IMR-90 (cell line): ENCODE results near the gene MOCOS. TPM values are rescaled to one million over a fixed set of nuclear protein-coding genes. Genes with fewer than 3 reads are reported as not detected.

Source experiments
- ATAC-seq: fragments of 200-7000 bp; cut with Tn5 transposase; 2 replicates; pipeline ENCODE4 v1.9.1; 2020; ENCODE audit warnings: low read depth, mild to moderate bottlenecking, moderate library complexity
- BruUV-seq: library from RNA; stranded (reverse); fragments of 400-500 nt; replicated peaks from 2 replicates; lab custom pipeline; 2021; lab: Mats Ljungman, UMichigan
- CTCF ChIA-PET: fragments of 300-600 bp; formaldehyde crosslinking; extraction: SDS; loops from one replicate; lab custom pipeline; 2021; ENCODE audit warnings: antibody characterized with exemption; lab: Yijun Ruan, JAX
- POLR2A ChIA-PET: fragments of 300-600 bp; sonication (Branson Sonifier 250); formaldehyde crosslinking; loops from one replicate; lab custom pipeline; 2022; ENCODE audit warnings: antibody characterized with exemption; ENCODE audit not compliant: unreplicated experiment; lab: Charles Lee
- DNase-seq: peaks from one replicate; pipeline ENCODE4 v3.0.0; 2013
- H2AFZ ChIP-seq: replicated peaks from 2 replicates; pipeline ENCODE3; 2013; ENCODE audit warnings: low read length, mild to moderate bottlenecking; ENCODE audit not compliant: poor library complexity
- H2AK5ac ChIP-seq: 2 replicates; pipeline ENCODE4 v1.6.1; 2013; ENCODE audit warnings: low read depth, low read length, inconsistent platforms
- H2AK9ac ChIP-seq: replicated peaks from 2 replicates; pipeline ENCODE3; 2013; ENCODE audit warnings: mild to moderate bottlenecking, low read depth, low read length, moderate library complexity; ENCODE audit not compliant: poor library complexity
- H2BK120ac ChIP-seq: 2 replicates; pipeline ENCODE4 v1.6.1; 2013; ENCODE audit warnings: low read depth, low read length, inconsistent platforms
- H2BK15ac ChIP-seq: 3 replicates; pipeline ENCODE4 v1.6.1; 2013; ENCODE audit warnings: low read depth, low read length, inconsistent platforms
- H2BK20ac ChIP-seq: 2 replicates; pipeline ENCODE4 v1.6.1; 2013; ENCODE audit warnings: low read depth, mild to moderate bottlenecking, inconsistent platforms, low read length, moderate library complexity
- H2BK5ac ChIP-seq: 2 replicates; pipeline ENCODE4 v1.6.1; 2013; ENCODE audit warnings: mild to moderate bottlenecking, low read depth, low read length, inconsistent platforms; ENCODE audit not compliant: poor library complexity, severe bottlenecking
- H3K14ac ChIP-seq: replicated peaks from 2 replicates; pipeline ENCODE4 v1.6.1; 2013; ENCODE audit warnings: low read depth, low read length, inconsistent platforms
- H3K18ac ChIP-seq: 2 replicates; pipeline ENCODE4 v1.6.1; 2013; ENCODE audit warnings: low read depth, low read length, control low read depth
- H3K23ac ChIP-seq: 2 replicates; pipeline ENCODE4 v1.6.1; 2013; ENCODE audit warnings: low read depth, low read length, inconsistent platforms
- H3K27ac ChIP-seq: 2 replicates; pipeline ENCODE4 v1.5.1; 2013; ENCODE audit warnings: mild to moderate bottlenecking, control low read depth, low read length; ENCODE audit not compliant: insufficient read depth
- H3K27me3 ChIP-seq: 2 replicates; pipeline ENCODE4 v1.6.1; 2013; ENCODE audit warnings: low read length; ENCODE audit not compliant: control insufficient read depth, insufficient read depth
- H3K36me3 ChIP-seq: 2 replicates; pipeline ENCODE4 v1.6.1; 2013; ENCODE audit warnings: low read length, mixed read lengths; ENCODE audit not compliant: control insufficient read depth, insufficient read depth
- H3K4ac ChIP-seq: 2 replicates; pipeline ENCODE4 v1.6.1; 2013; ENCODE audit warnings: low read depth, low read length, inconsistent platforms
- H3K4me1 ChIP-seq: 2 replicates; pipeline ENCODE4 v1.6.1; 2013; ENCODE audit warnings: low read length, mixed read lengths; ENCODE audit not compliant: control insufficient read depth, insufficient read depth
- H3K4me2 ChIP-seq: 2 replicates; pipeline ENCODE4 v1.6.1; 2013; ENCODE audit warnings: low read depth, mild to moderate bottlenecking, control low read depth, low read length, moderate library complexity
- H3K4me3 ChIP-seq: 2 replicates; pipeline ENCODE4 v1.5.1; 2013; ENCODE audit warnings: low read depth, mild to moderate bottlenecking, control low read depth, low read length, moderate library complexity; ENCODE audit not compliant: insufficient read depth
- H3K56ac ChIP-seq: 2 replicates; pipeline ENCODE4 v1.6.1; 2013; ENCODE audit warnings: low read length, inconsistent platforms; ENCODE audit not compliant: insufficient read depth; ENCODE audit errors: extremely low read depth
- H3K79me1 ChIP-seq, 2 experiments: 2 replicates each; pipeline ENCODE4 v1.6.1; 2013; ENCODE audit warnings: low read length in 2 of 2, inconsistent platforms in 1 of 2, low read depth in 1 of 2
- H3K9ac ChIP-seq: 2 replicates; pipeline ENCODE4 v1.6.1; 2013; ENCODE audit warnings: low read depth, low read length, control low read depth
- H3K9me1 ChIP-seq: 2 replicates; pipeline ENCODE4 v1.6.1; 2013; ENCODE audit warnings: low read length, inconsistent platforms; ENCODE audit not compliant: insufficient read depth
- H3K9me3 ChIP-seq: 2 replicates; pipeline ENCODE4 v1.6.1; 2013; ENCODE audit warnings: low read length; ENCODE audit not compliant: control insufficient read depth, insufficient read depth
- H4K20me1 ChIP-seq: 2 replicates; pipeline ENCODE4 v1.6.1; 2013; ENCODE audit warnings: low read length, inconsistent platforms; ENCODE audit not compliant: insufficient read depth
- H4K5ac ChIP-seq: 2 replicates; pipeline ENCODE4 v1.6.1; 2013; ENCODE audit warnings: mild to moderate bottlenecking, low read depth, low read length, control low read depth
- H4K8ac ChIP-seq, 2 experiments: 2 replicates each; pipeline ENCODE4 v1.6.1; 2013; ENCODE audit warnings: low read depth in 2 of 2, low read length in 2 of 2, control low read depth in 1 of 2, inconsistent platforms in 1 of 2
- H4K91ac ChIP-seq: 2 replicates; pipeline ENCODE4 v1.6.1; 2013; ENCODE audit warnings: low read depth, low read length, inconsistent platforms; ENCODE audit not compliant: insufficient read depth
- CEBPB ChIP-seq: IDR thresholded peaks from 2 replicates; pipeline ENCODE4 v1.6.1; 2012; ENCODE audit warnings: low read depth, low read length, improper control_type of control experiment
- CHD1 ChIP-seq: IDR thresholded peaks from 2 replicates; pipeline ENCODE4 v1.6.1; 2012; ENCODE audit warnings: low read depth, low read length, improper control_type of control experiment
- MAFK ChIP-seq: IDR thresholded peaks from 2 replicates; pipeline ENCODE4 v1.6.1; 2012; ENCODE audit warnings: low read depth, low read length, improper control_type of control experiment
- MAZ ChIP-seq: IDR thresholded peaks from 2 replicates; pipeline ENCODE4 v1.6.1; 2012; ENCODE audit warnings: low read depth, mild to moderate bottlenecking, low read length, improper control_type of control experiment, moderate library complexity, borderline replicate concordance
- NFE2L2 ChIP-seq: fragments of 150-350 bp; IDR thresholded peaks from 2 replicates; pipeline ENCODE4 v1.6.1; 2016; ENCODE audit warnings: low read depth, mild to moderate bottlenecking, low read length
- POLR2A ChIP-seq: IDR thresholded peaks from 2 replicates; pipeline ENCODE4 v1.6.1; 2012; ENCODE audit warnings: mild to moderate bottlenecking, low read depth, low read length
- RAD21 ChIP-seq: IDR thresholded peaks from 2 replicates; pipeline ENCODE4 v1.6.1; 2012; ENCODE audit warnings: low read length, improper control_type of control experiment
- RFX5 ChIP-seq: IDR thresholded peaks from 2 replicates; pipeline ENCODE4 v1.8.0; 2012; ENCODE audit warnings: low read depth, mild to moderate bottlenecking, low read length, moderate library complexity
- SMC3 ChIP-seq: fragments of 150-350 bp; IDR thresholded peaks from 2 replicates; pipeline ENCODE4 v1.6.1; 2016; ENCODE audit warnings: low read depth, mild to moderate bottlenecking, antibody characterized with exemption, low read length, moderate library complexity
- WGBS, 2 experiments: methylation state at CpG; one replicate each; pipeline versions ENCODE4 v1.1.5 to v1.1.7; 2013; ENCODE audit warnings: missing lambda C conversion rate in 2 of 2; ENCODE audit not compliant: insufficient read length in 1 of 2; ENCODE audit errors: extremely low coverage in 2 of 2; 5-methylcytosine and 5-hydroxymethylcytosine counted together
- dilution Hi-C: fragments of 300-500 bp; cut with HindIII; formaldehyde crosslinking; loops from one replicate; pipeline ENCODE4 v1.14.3; 2018; ENCODE audit warnings: low sequenced_read_pairs; ENCODE audit not compliant: unreplicated experiment
- in situ Hi-C: fragments of 300-500 bp; cut with MboI; formaldehyde crosslinking; loops from 3 replicates; pipeline ENCODE4 v1.14.3; 2019; ENCODE audit warnings: low sequenced_read_pairs, inconsistent platforms, mixed read lengths
- intact Hi-C: fragments of 100-400 bp; cut with micrococcal nuclease; formaldehyde crosslinking; loops from 2 replicates; pipeline ENCODE4 v1.10.0; 2022
- polyA plus RNA-seq, 3 experiments: library from polyadenylated mRNA; depleted of rRNA; stranded (reverse); fragments of >200 nt; gene quantifications; 2 replicates each; pipeline ENCODE4 v1.2.3, GENCODE V29; 2012; ENCODE audit warnings: low replicate concordance in 1 of 3
- total RNA-seq: library from RNA; depleted of rRNA; stranded (reverse); fragments of >200 nt; gene quantifications from 2 replicates; pipeline ENCODE4 v1.2.3, GENCODE V29; 2012
- TF ChIP-seq, protein P1 (sequence below): fragments of 150-350 bp; IDR thresholded peaks from 2 replicates; pipeline ENCODE4 v1.6.1; 2016; ENCODE audit warnings: low read depth, mild to moderate bottlenecking, low read length, moderate library complexity, borderline replicate concordance
- TF ChIP-seq, protein P2 (sequence below): conservative IDR thresholded peaks from 2 replicates; pipeline ENCODE4 v1.5.1; 2012; ENCODE audit warnings: mild to moderate bottlenecking, low read depth, low read length, improper control_type of control experiment

Gene MOCOS
- total and polyA plus RNA-seq, 2 of the 4 experiments (the other 2 are of a cell fraction) = 1.1 to 2.2 TPM

DNA sequence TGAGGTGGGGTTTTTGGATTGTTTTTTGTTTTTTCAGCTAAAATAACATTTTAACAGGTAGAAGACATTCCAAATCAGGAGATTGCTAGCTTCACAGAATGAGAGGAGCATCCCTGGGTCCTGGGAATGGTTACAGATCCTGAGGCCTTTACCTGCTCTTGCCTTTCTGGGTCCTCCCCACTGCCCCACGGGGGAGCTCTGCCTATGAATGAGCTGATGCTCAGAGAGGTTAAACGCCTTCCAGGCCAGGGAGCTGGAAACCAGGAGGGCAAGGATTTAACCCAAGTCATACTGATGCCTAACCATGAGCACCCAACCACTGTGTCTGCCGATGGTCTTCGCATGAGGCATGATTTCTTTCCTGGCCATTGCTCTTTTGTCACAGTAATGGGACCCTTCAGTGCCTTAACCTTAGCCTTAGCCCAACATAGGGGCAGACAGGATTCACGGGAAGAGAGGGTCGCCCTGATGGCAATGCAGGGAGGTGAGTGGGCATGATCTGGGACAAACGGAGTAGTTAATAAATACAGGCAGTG, 16.1 kb downstream of the MOCOS start:
- Histone ChIP-seq H2AK5ac (no peak overlapping the region), H3K79me1 (no peaks in the 10 kb centered on the region), H3K4me1 (no peaks in the 10 kb centered on the region), H4K20me1 (no peaks in the 10 kb centered on the region), H3K4ac (no peak overlapping the region), H2AK9ac (no peak overlapping the region), H4K8ac (no peak overlapping the region), H2AFZ (no peak overlapping the region), H3K27ac (no peak overlapping the region), H2BK120ac (no peak overlapping the region), H2BK5ac (no peak overlapping the region), H3K56ac (no peak overlapping the region), H2BK20ac (no peak overlapping the region), H3K9me1 (0 out of 2 replicates have a peak, but pooled peaks cover 5% of the 10 kb centered on the region), H3K27me3 (no peaks in the 10 kb centered on the region), H3K9ac (no peak overlapping the region), H3K36me3 (peaks cover 14% of the 10 kb centered on the region), H4K91ac (no peak overlapping the region), H2BK15ac (no peak overlapping the region), H3K23ac (no peak overlapping the region), H4K5ac (no peak overlapping the region), H3K14ac (no peak overlapping the region), H3K4me3 (no peak overlapping the region), H3K18ac (no peak overlapping the region), H3K4me2 (no peak overlapping the region), H3K9me3 (no peaks in the 10 kb centered on the region)
- in situ Hi-C loops = no loop called here
- dilution Hi-C loops = no loop called here
- BruUV-seq = no TSS peak
- ATAC-seq (no peak), DNase-seq (no peak)
- POLR2A ChIA-PET = no interaction called here
- intact Hi-C loops = no loop called here
- WGBS, 2 experiments = 77% methylated on average over 4 of the region's 7 CpGs; no CpG with 5 or more reads in 1 of the 2 experiments
- TF ChIP-seq RAD21 (no peak), MAFK (no peak), RFX5 (no peak), MAZ (no peak), CEBPB (no peak), SMC3 (no peak), CHD1 (no peak), POLR2A (no peak), NFE2L2 (no peak)
- TF ChIP-seq, protein P1, sequence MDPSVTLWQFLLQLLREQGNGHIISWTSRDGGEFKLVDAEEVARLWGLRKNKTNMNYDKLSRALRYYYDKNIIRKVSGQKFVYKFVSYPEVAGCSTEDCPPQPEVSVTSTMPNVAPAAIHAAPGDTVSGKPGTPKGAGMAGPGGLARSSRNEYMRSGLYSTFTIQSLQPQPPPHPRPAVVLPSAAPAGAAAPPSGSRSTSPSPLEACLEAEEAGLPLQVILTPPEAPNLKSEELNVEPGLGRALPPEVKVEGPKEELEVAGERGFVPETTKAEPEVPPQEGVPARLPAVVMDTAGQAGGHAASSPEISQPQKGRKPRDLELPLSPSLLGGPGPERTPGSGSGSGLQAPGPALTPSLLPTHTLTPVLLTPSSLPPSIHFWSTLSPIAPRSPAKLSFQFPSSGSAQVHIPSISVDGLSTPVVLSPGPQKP = no peak
- TF ChIP-seq, protein P2, sequence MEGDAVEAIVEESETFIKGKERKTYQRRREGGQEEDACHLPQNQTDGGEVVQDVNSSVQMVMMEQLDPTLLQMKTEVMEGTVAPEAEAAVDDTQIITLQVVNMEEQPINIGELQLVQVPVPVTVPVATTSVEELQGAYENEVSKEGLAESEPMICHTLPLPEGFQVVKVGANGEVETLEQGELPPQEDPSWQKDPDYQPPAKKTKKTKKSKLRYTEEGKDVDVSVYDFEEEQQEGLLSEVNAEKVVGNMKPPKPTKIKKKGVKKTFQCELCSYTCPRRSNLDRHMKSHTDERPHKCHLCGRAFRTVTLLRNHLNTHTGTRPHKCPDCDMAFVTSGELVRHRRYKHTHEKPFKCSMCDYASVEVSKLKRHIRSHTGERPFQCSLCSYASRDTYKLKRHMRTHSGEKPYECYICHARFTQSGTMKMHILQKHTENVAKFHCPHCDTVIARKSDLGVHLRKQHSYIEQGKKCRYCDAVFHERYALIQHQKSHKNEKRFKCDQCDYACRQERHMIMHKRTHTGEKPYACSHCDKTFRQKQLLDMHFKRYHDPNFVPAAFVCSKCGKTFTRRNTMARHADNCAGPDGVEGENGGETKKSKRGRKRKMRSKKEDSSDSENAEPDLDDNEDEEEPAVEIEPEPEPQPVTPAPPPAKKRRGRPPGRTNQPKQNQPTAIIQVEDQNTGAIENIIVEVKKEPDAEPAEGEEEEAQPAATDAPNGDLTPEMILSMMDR = no peak
- CTCF ChIA-PET = no interaction called here
